Testis (tissue), 3 donors: ENCODE measurements around the gene CHCHD5. TPM values are rescaled to one million over a fixed set of nuclear protein-coding genes. Genes with fewer than 3 reads are reported as not detected.

ENCODE experiments used
- DNase-seq: peaks from one replicate; pipeline ENCODE4 v3.0.0-alpha.2; 2019
- H3K27ac ChIP-seq, 2 donors: fragments of 200-600 bp; sonication (generic); one replicate each; pipeline ENCODE4 v1.5.1; 2019
- H3K27me3 ChIP-seq: fragments of 200-600 bp; sonication (generic); one replicate; pipeline ENCODE4 v1.5.1; 2019
- H3K36me3 ChIP-seq: fragments of 200-600 bp; sonication (generic); one replicate; pipeline ENCODE4 v1.5.1; 2017; ENCODE audit warnings: low read depth; ENCODE audit errors: missing control alignments
- H3K4me1 ChIP-seq: fragments of 200-600 bp; sonication (generic); one replicate; pipeline ENCODE4 v1.5.1; 2019
- H3K4me3 ChIP-seq, 2 donors: fragments of 200-600 bp; sonication (generic); one replicate each; pipeline ENCODE4 v1.5.1; 2017 to 2019
- H3K9me3 ChIP-seq: fragments of 200-600 bp; sonication (generic); one replicate; pipeline ENCODE4 v1.5.1; 2017
- POLR2A ChIP-seq: fragments of 450-650 bp; IDR thresholded peaks from one replicate; pipeline ENCODE4 v1.6.1; 2017; ENCODE audit warnings: antibody characterized with exemption, mild to moderate bottlenecking, moderate library complexity
- WGBS, 2 donors: methylation state at CpG; one replicate each; pipeline ENCODE4 v1.1.5; 2018; 5-methylcytosine and 5-hydroxymethylcytosine counted together
- intact Hi-C: fragments of 100-400 bp; cut with DNase I; formaldehyde crosslinking; loops from one replicate; pipeline ENCODE4 v1.15.1; 2023; ENCODE audit warnings: low total_unique reads
- polyA plus RNA-seq: library from polyadenylated mRNA; stranded (reverse); fragments of 350-450 nt; fragmentation: Illumina TruSeq; extraction: RNeasy Lipid Tissue Mini Kit (QIAGEN cat#74804); gene quantifications from one replicate; pipeline ENCODE4 v1.2.3, GENCODE V29; 2014; ENCODE audit warnings: low read depth, low replicate concordance; ENCODE audit not compliant: insufficient read depth
- total RNA-seq, 2 donors: library from RNA; depleted of rRNA; stranded (reverse); fragments of >200 nt; gene quantifications; one replicate each; pipeline ENCODE4 v1.2.3, GENCODE V29; 2016
- TF ChIP-seq, protein P1 (sequence below), 3 experiments: fragments of 450-650 bp in 2 of 3; fragments of 200-600 bp in 1 of 3; sonication (generic) in 1 of 3; IDR thresholded peaks; one replicate each; pipeline ENCODE4 v1.5.1; 2016 to 2019; ENCODE audit warnings: antibody characterized with exemption in 3 of 3, mild to moderate bottlenecking in 2 of 3, moderate library complexity in 1 of 3

CHCHD5 gene
- total and polyA plus RNA-seq, 3 donors from 2014 or later: 49.0 to 98.9 (median 51.3) TPM

DNA sequence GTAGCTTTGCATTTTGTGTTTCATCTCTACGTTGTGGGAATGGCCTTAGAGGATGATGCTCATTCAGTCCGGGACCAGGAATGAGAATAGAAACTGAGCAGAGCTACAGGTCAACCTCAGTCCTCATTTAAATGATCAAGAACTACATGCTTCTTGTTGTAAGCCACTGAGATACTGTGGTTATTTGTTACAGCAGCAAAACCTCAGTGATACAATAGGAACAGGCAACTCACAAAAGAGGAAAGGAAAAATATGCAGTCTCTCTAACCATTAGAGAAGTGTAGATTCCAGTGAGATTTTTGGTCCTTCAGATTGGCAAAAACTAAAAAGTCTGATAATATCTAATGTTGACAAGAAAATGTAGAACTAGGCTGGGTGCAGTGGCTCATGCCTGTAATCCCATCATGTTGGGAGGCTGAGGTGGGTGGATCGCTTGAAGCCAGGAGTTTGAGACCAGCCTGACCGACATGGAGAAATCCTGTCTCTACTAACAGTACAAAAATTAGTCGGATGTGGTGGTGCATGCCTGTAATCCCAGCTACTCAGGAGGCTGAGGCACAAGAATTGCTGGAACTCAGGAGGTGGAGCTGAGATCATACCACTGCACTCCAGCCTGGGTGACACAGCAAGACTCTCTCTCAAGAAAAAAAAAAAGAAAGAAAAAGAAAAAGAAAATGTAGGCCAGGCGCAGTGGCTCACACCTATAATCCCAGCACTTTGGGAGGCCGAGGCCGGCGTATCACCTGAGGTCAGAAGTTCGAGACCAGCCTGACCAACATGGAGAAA, 13.3 kb downstream of the CHCHD5 start:
- no peak for DNase-seq
- H3K36me3 ChIP-seq: no peaks in the 10 kb centered on the region
- H3K4me1 ChIP-seq: no peaks in the 10 kb centered on the region
- no peak for TF ChIP-seq POLR2A
- TF ChIP-seq, protein P1, sequence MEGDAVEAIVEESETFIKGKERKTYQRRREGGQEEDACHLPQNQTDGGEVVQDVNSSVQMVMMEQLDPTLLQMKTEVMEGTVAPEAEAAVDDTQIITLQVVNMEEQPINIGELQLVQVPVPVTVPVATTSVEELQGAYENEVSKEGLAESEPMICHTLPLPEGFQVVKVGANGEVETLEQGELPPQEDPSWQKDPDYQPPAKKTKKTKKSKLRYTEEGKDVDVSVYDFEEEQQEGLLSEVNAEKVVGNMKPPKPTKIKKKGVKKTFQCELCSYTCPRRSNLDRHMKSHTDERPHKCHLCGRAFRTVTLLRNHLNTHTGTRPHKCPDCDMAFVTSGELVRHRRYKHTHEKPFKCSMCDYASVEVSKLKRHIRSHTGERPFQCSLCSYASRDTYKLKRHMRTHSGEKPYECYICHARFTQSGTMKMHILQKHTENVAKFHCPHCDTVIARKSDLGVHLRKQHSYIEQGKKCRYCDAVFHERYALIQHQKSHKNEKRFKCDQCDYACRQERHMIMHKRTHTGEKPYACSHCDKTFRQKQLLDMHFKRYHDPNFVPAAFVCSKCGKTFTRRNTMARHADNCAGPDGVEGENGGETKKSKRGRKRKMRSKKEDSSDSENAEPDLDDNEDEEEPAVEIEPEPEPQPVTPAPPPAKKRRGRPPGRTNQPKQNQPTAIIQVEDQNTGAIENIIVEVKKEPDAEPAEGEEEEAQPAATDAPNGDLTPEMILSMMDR (IDR thresholded peaks at IDR 0.05): no peak
- 91 to 96% methylated on average over 10 of the region's 10 CpGs for WGBS, 2 donors
- intact Hi-C loops: no loop called here
- no peak overlapping the region for H3K27ac ChIP-seq
- no peak overlapping the region for H3K4me3 ChIP-seq
- no peaks in the 10 kb centered on the region for H3K27me3 ChIP-seq
- no peaks in the 10 kb centered on the region for H3K9me3 ChIP-seq

DNA sequence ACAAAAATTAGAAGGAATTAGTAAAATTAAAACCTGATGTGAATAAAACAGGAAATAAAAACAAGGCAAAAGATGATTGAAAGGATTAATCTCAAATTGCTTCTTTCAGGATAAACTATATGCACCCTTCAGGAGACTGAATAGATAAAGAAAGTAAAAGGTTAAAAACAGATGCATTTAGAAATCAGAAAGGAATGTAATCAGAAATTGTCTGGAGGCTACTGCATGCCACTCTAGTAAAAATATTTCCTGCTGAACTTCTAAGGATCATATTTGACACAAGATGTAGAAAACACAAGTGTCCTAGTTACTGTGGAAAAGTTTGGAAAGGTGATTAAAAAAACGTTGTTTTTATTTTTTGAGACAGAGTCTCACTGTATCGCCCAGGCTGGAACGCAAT, 16.2 kb downstream of the CHCHD5 start:
- no peak overlapping the region for H3K27ac ChIP-seq
- TF ChIP-seq, protein P1 (IDR thresholded peaks at IDR 0.05): no peak
- TF ChIP-seq POLR2A: no peak
- intact Hi-C loops: no loop called here

DNA sequence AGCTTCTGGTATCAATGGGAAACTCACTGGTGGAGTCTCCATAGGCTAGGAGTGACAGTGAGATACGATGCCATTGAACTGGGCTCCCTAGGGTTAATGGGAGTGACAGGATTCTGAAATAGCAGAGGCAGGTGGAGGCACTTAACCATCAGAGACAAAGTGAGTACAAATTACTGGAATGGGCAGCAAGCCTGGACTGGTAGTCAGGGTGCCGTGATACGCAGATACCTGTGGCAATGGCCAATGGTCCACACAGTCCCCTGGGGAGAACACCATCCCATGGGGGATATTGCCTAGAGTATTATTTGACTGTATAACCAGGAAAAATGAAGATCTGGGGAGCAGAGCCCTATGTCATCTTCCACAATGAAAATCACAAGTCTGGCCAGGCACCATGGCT, 17.3 kb downstream of the CHCHD5 start:
- TF ChIP-seq, protein P1 (IDR thresholded peaks at IDR 0.05): no peak
- no peak for TF ChIP-seq POLR2A
- Histone ChIP-seq H3K36me3 (no peaks in the 10 kb centered on the region), H3K27me3 (no peaks in the 10 kb centered on the region), H3K9me3 (no peaks in the 10 kb centered on the region), H3K4me1 (no peaks in the 10 kb centered on the region), H3K4me3 (no peak overlapping the region), H3K27ac (no peak overlapping the region)
- intact Hi-C loops: no loop called here
- 96 to 97% methylated on average over 3 of the region's 3 CpGs for WGBS, 2 donors
- DNase-seq: no peak

More for the DNA sequence above, 16.2 kb downstream of the CHCHD5 start:
- no peaks in the 10 kb centered on the region for H3K9me3 ChIP-seq
- H3K27me3 ChIP-seq: no peaks in the 10 kb centered on the region
- H3K4me1 ChIP-seq: no peaks in the 10 kb centered on the region
- H3K36me3 ChIP-seq: no peaks in the 10 kb centered on the region
- H3K4me3 ChIP-seq: no peak overlapping the region
- WGBS, 2 donors: 73 to 82% methylated on average over 3 of the region's 3 CpGs
- no peak for DNase-seq

DNA sequence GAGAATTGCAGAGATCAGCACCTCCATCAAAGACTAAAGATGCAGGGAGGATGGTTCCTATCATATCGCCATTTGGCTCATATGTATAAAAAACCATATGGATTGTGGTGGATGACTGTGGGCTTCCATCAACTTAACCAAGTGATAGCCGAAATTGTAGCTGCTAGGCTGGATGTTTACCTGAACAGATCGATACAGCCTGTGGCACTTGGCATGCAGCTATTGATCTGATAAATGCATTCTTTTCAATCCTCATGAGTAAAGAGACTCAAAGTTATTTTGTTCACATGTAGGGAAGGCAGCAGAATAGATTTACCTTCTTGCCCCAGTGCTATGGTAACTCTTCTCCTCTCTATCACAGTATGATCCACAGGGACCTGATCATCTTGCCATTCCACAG, 18.5 kb downstream of the CHCHD5 start:
- DNase-seq: no peak
- intact Hi-C loops: no loop called here
- WGBS, 2 donors: 90 to 91% methylated on average over 3 of the region's 3 CpGs
- TF ChIP-seq, protein P1 (IDR thresholded peaks at IDR 0.05): no peak
- no peak for TF ChIP-seq POLR2A
- H3K27ac ChIP-seq: no peak overlapping the region
- H3K4me1 ChIP-seq: no peaks in the 10 kb centered on the region
- no peak overlapping the region for H3K4me3 ChIP-seq
- H3K27me3 ChIP-seq: no peaks in the 10 kb centered on the region
- no peaks in the 10 kb centered on the region for H3K36me3 ChIP-seq
- no peaks in the 10 kb centered on the region for H3K9me3 ChIP-seq

DNA sequence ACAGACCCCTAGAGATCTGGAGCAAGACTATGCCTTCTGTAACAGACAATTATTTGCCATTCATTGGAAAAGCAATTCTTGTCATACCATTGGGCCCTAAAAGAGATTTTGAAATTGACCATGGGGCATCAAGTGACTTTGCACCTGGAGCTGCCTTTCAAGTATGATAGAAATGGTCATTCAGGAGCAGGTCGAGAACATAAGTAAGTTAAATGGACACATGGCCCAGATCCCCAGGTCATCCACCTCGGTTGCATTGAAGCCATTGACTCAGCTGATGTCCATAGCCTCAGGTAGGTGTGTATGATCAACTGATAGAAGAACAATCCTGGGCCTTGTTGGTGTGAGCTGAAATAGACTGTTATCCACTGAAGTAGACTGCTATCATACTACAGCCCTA, 19.3 kb downstream of the CHCHD5 start:
- Histone ChIP-seq H3K4me1 (no peaks in the 10 kb centered on the region), H3K4me3 (no peak overlapping the region), H3K27me3 (no peaks in the 10 kb centered on the region), H3K9me3 (no peaks in the 10 kb centered on the region), H3K27ac (no peak overlapping the region), H3K36me3 (no peaks in the 10 kb centered on the region)
- no peak for DNase-seq
- WGBS, 2 donors: 81 to 84% methylated on average over 2 of the region's 2 CpGs
- intact Hi-C loops: no loop called here
- TF ChIP-seq POLR2A: no peak
- TF ChIP-seq, protein P1 (IDR thresholded peaks at IDR 0.05): no peak
